HEK293 (cell line): ENCODE results near the gene CSKMT.
A peak's percentile ranks its signal among the peaks of the same experiment; 100 is the strongest.

Experiments
- CTCF ChIA-PET: fragments of 350-600 bp; formaldehyde crosslinking; extraction: SDS; loops from one replicate; lab custom pipeline; 2021; ENCODE audit warnings: antibody characterized with exemption; lab: Yijun Ruan, JAX
- POLR2A ChIA-PET: fragments of 300-600 bp; formaldehyde crosslinking; extraction: SDS; loops from one replicate; lab custom pipeline; 2020; ENCODE audit warnings: antibody characterized with exemption, inconsistent platforms; lab: Yijun Ruan, JAX
- H3K27ac ChIP-seq: fragments of 200-500 bp; sonication (Bioruptor generic); 2 replicates; pipeline ENCODE4 v1.5.1; 2014; ENCODE audit warnings: low read depth, low read length, control low read depth, inconsistent platforms; ENCODE audit errors: extremely low read depth
- H3K36me3 ChIP-seq, 2 experiments: fragments of 200-500 bp in 1 of 2; sonication (Bioruptor generic) in 1 of 2; 1 replicate in 1 of 2; 2 replicates in 1 of 2; pipeline ENCODE4 v1.5.1; 2014 to 2017; ENCODE audit warnings: inconsistent platforms in 2 of 2, low read length in 2 of 2; ENCODE audit not compliant: control insufficient read depth in 2 of 2, insufficient read depth in 1 of 2
- H3K4me1 ChIP-seq: fragments of 200-500 bp; sonication (Bioruptor generic); 2 replicates; pipeline ENCODE4 v1.5.1; 2014; ENCODE audit warnings: mild to moderate bottlenecking, low read length, inconsistent platforms; ENCODE audit not compliant: control insufficient read depth, insufficient read depth
- H3K4me3 ChIP-seq: 2 replicates; pipeline ENCODE4 v1.5.1; 2011; ENCODE audit warnings: low read depth, mild to moderate bottlenecking, control low read depth, low read length, moderate library complexity
- H3K9me3 ChIP-seq: fragments of 200-500 bp; sonication (Bioruptor generic); 2 replicates; pipeline ENCODE4 v1.5.1; 2014; ENCODE audit warnings: low read depth, low read length, inconsistent platforms; ENCODE audit not compliant: control insufficient read depth, insufficient read depth
- GLIS1 ChIP-seq: fragments of 450-650 bp; formaldehyde crosslinking; IDR thresholded peaks from 2 replicates; pipeline ENCODE4 v1.5.1; 2016; ENCODE audit warnings: missing biosample characterization, missing genetic modification characterization
- GLIS2 ChIP-seq: fragments of 450-650 bp; formaldehyde crosslinking; IDR thresholded peaks from 2 replicates; pipeline ENCODE4 v1.5.1; 2016; ENCODE audit warnings: missing biosample characterization, missing genetic modification characterization
- HIC1 ChIP-seq: fragments of 450-650 bp; formaldehyde crosslinking; IDR thresholded peaks from 2 replicates; pipeline ENCODE4 v1.5.1; 2016; ENCODE audit warnings: missing biosample characterization, missing genetic modification characterization
- IKZF3 ChIP-seq: fragments of 450-650 bp; IDR thresholded peaks from 2 replicates; pipeline ENCODE4 v1.5.0; 2018; ENCODE audit warnings: missing biosample characterization, mild to moderate bottlenecking, missing genetic modification characterization, moderate library complexity
- KLF1 ChIP-seq: fragments of 450-650 bp; formaldehyde crosslinking; IDR thresholded peaks from 2 replicates; pipeline ENCODE4 v1.5.1; 2016; ENCODE audit warnings: missing biosample characterization, missing genetic modification characterization
- SP2 ChIP-seq: fragments of 450-650 bp; formaldehyde crosslinking; IDR thresholded peaks from 2 replicates; pipeline ENCODE4 v1.5.1; 2016; ENCODE audit warnings: missing biosample characterization, missing genetic modification characterization
- TSHZ1 ChIP-seq: fragments of 450-650 bp; formaldehyde crosslinking; IDR thresholded peaks from 2 replicates; pipeline ENCODE4 v1.5.1; 2016; ENCODE audit warnings: missing biosample characterization, missing genetic modification characterization, borderline replicate concordance
- YY1 ChIP-seq: fragments of 450-650 bp; formaldehyde crosslinking; IDR thresholded peaks from 2 replicates; pipeline ENCODE4 v1.5.1; 2018; ENCODE audit warnings: missing biosample characterization, missing genetic modification characterization
- ZBTB1 ChIP-seq: fragments of 450-650 bp; formaldehyde crosslinking; IDR thresholded peaks from 2 replicates; pipeline ENCODE4 v1.5.1; 2016; ENCODE audit warnings: missing biosample characterization, missing genetic modification characterization
- ZBTB10 ChIP-seq: fragments of 450-650 bp; formaldehyde crosslinking; IDR thresholded peaks from 2 replicates; pipeline ENCODE4 v1.5.1; 2016; ENCODE audit warnings: missing biosample characterization, missing genetic modification characterization
- ZBTB20 ChIP-seq: fragments of 450-650 bp; formaldehyde crosslinking; IDR thresholded peaks from 2 replicates; pipeline ENCODE4 v1.5.1; 2016; ENCODE audit warnings: missing biosample characterization, missing genetic modification characterization
- ZBTB8A ChIP-seq: fragments of 450-650 bp; formaldehyde crosslinking; IDR thresholded peaks from 2 replicates; pipeline ENCODE4 v1.5.1; 2016; ENCODE audit warnings: missing biosample characterization, missing genetic modification characterization
- ZFP69B ChIP-seq: fragments of 450-650 bp; formaldehyde crosslinking; IDR thresholded peaks from 2 replicates; pipeline ENCODE4 v1.5.1; 2016; ENCODE audit warnings: missing biosample characterization, missing genetic modification characterization
- ZNF146 ChIP-seq: fragments of 450-650 bp; formaldehyde crosslinking; IDR thresholded peaks from 2 replicates; pipeline ENCODE4 v1.5.1; 2016; ENCODE audit warnings: missing biosample characterization, missing genetic modification characterization
- ZNF292 ChIP-seq: fragments of 450-650 bp; formaldehyde crosslinking; IDR thresholded peaks from 2 replicates; pipeline ENCODE4 v1.5.1; 2016; ENCODE audit warnings: low read depth, missing biosample characterization, missing genetic modification characterization, borderline replicate concordance
- ZNF302 ChIP-seq: fragments of 450-650 bp; formaldehyde crosslinking; IDR thresholded peaks from 2 replicates; pipeline ENCODE4 v1.5.1; 2016; ENCODE audit warnings: missing biosample characterization, missing genetic modification characterization, low read depth
- ZNF324 ChIP-seq: fragments of 450-650 bp; formaldehyde crosslinking; IDR thresholded peaks from 2 replicates; pipeline ENCODE4 v1.5.1; 2016; ENCODE audit warnings: missing biosample characterization, missing genetic modification characterization
- ZNF335 ChIP-seq: fragments of 450-650 bp; formaldehyde crosslinking; conservative IDR thresholded peaks from 2 replicates; pipeline ENCODE4 v1.5.1; 2016; ENCODE audit warnings: missing biosample characterization, missing genetic modification characterization
- ZNF341 ChIP-seq: fragments of 450-650 bp; formaldehyde crosslinking; IDR thresholded peaks from 2 replicates; pipeline ENCODE4; 2016; ENCODE audit warnings: low read depth, missing biosample characterization, missing genetic modification characterization
- ZNF362 ChIP-seq: fragments of 450-650 bp; formaldehyde crosslinking; IDR thresholded peaks from 2 replicates; pipeline ENCODE4 v1.5.1; 2016; ENCODE audit warnings: missing biosample characterization, missing genetic modification characterization
- ZNF391 ChIP-seq: fragments of 450-650 bp; formaldehyde crosslinking; IDR thresholded peaks from 2 replicates; pipeline ENCODE4 v1.5.1; 2016; ENCODE audit warnings: low read depth, missing biosample characterization, missing genetic modification characterization, borderline replicate concordance
- ZNF423 ChIP-seq: fragments of 450-650 bp; formaldehyde crosslinking; IDR thresholded peaks from 2 replicates; pipeline ENCODE4 v1.5.1; 2016; ENCODE audit warnings: missing biosample characterization, missing genetic modification characterization
- ZNF501 ChIP-seq: fragments of 450-650 bp; formaldehyde crosslinking; IDR thresholded peaks from 2 replicates; pipeline ENCODE4 v1.5.1; 2016; ENCODE audit warnings: missing biosample characterization, missing genetic modification characterization
- ZNF639 ChIP-seq: fragments of 450-650 bp; formaldehyde crosslinking; IDR thresholded peaks from 2 replicates; pipeline ENCODE4 v1.5.1; 2016; ENCODE audit warnings: missing biosample characterization, missing genetic modification characterization
- ZNF660 ChIP-seq: fragments of 450-650 bp; IDR thresholded peaks from 2 replicates; pipeline ENCODE4 v1.5.1; 2018; ENCODE audit warnings: missing biosample characterization, mild to moderate bottlenecking, missing genetic modification characterization
- ZSCAN30 ChIP-seq: fragments of 450-650 bp; IDR thresholded peaks from 2 replicates; pipeline ENCODE4 v1.5.1; 2018; ENCODE audit warnings: missing biosample characterization, mild to moderate bottlenecking, missing genetic modification characterization, moderate library complexity

CSKMT gene

GRCh38 chr11:62671608-62672389 lies 6.7 kb downstream of the CSKMT start, which contains the start of the genes LBHD1 and UQCC3:
TSS of gene LBHD1 (minus strand) at chr11:62672267. CDS start at chr11:62670031, 2,236 bp downstream.
TSS of gene UQCC3 (plus strand) at chr11:62671673. CDS start at chr11:62671746, 73 bp downstream.
- Histone ChIP-seq H3K36me3 (peaks cover 3 to 46% of the 10 kb centered on the region in 2 experiments; a peak in 2 of 3 replicates), H3K4me3 (peak within 1 kb of the TSS; percentile 84), H3K27ac (peak within 1 kb of the TSS; percentile 65), H3K9me3 (no peaks in the 10 kb centered on the region), H3K4me1 (no peaks in the 10 kb centered on the region)
- POLR2A ChIA-PET, result interaction anchor here (0.6 to 7.2 kb wide), 44 partner anchors 8 to 216 kb away, joined by 3 to 72 read pairs (median 7); partner anchors contain the start of genes AHNAK, B3GAT3, BSCL2 and C11orf98
- CTCF ChIA-PET, result interaction anchor here (0.6 to 2.4 kb wide), 7 partner anchors 9 to 1658 kb away, joined by 3 to 8 read pairs (median 3); partner anchors contain the start of gene TRMT112
- no peak; the same call in 1 of the 2 replicates for TF ChIP-seq KLF1
- TF ChIP-seq ZNF423 (tag by site-specific recombination), result peak; percentile 30; the same call in 1 of the 2 replicates
- no peak for TF ChIP-seq ZNF146
- TF ChIP-seq HIC1 (tag by site-specific recombination), result 0 out of 2 replicates have a peak, but pooled peaks have one; percentile 10
- TF ChIP-seq ZNF302 (tag by site-specific recombination), result no peak
- TF ChIP-seq ZNF362 (tag by site-specific recombination), result no peak
- TF ChIP-seq ZNF639 (tag by site-specific recombination), result peak; percentile 62; the same call in 1 of the 2 replicates
- peak; percentile 39 for TF ChIP-seq ZBTB10
- peak; percentile 58; the same call in 1 of the 2 replicates for TF ChIP-seq ZSCAN30 (tag by site-specific recombination)
- TF ChIP-seq ZNF660, result peak; percentile 84
- peak; percentile 56 for TF ChIP-seq ZBTB8A
- no peak for TF ChIP-seq ZNF292 (tag by site-specific recombination)
- TF ChIP-seq ZNF335 (tag by site-specific recombination), result peak; percentile 93
- peak; percentile 72 for TF ChIP-seq IKZF3 (tag by site-specific recombination)
- TF ChIP-seq ZNF391 (tag by site-specific recombination), result no peak
- TF ChIP-seq SP2, result peak; percentile 61
- peak; percentile 66 for TF ChIP-seq YY1 (tag by site-specific recombination)
- TF ChIP-seq GLIS1 (tag by site-specific recombination), result peak; percentile 41; the same call in 1 of the 2 replicates
- TF ChIP-seq GLIS2, result peak; percentile 84
- peak; percentile 77 for TF ChIP-seq ZNF341 (tag by site-specific recombination)
- TF ChIP-seq ZBTB1 (tag by site-specific recombination), result no peak
- TF ChIP-seq ZFP69B (tag by site-specific recombination), result peak; percentile 77; the same call in 1 of the 2 replicates
- 0 out of 2 replicates have a peak, but pooled peaks have one; percentile 18 for TF ChIP-seq ZNF501
- peak; percentile 70 for TF ChIP-seq ZBTB20 (tag by site-specific recombination)
- 0 out of 2 replicates have a peak, but pooled peaks have one; percentile 33 for TF ChIP-seq TSHZ1 (tag by site-specific recombination)
- TF ChIP-seq ZNF324, result peak; percentile 52; the same call in 1 of the 2 replicates
